IPS-18c (cell line): ENCODE data around the gene MPPE1.
"Not testable (repeated sequence)": the region's sequence is repeated elsewhere in the genome, so short reads cannot be mapped to it uniquely, and the experiment has no call there.

Source experiments
- H3K4me3 ChIP-seq: 2 replicates; pipeline ENCODE4 v1.7.0; 2013; ENCODE audit warnings: low read depth, mild to moderate bottlenecking, low read length, moderate library complexity; ENCODE audit not compliant: insufficient read depth
- H3K9me3 ChIP-seq: one replicate; pipeline ENCODE4 v1.6.1; 2013; ENCODE audit warnings: mild to moderate bottlenecking, low read length, moderate library complexity; ENCODE audit not compliant: control insufficient read depth, insufficient read depth

MPPE1 gene

DNA sequence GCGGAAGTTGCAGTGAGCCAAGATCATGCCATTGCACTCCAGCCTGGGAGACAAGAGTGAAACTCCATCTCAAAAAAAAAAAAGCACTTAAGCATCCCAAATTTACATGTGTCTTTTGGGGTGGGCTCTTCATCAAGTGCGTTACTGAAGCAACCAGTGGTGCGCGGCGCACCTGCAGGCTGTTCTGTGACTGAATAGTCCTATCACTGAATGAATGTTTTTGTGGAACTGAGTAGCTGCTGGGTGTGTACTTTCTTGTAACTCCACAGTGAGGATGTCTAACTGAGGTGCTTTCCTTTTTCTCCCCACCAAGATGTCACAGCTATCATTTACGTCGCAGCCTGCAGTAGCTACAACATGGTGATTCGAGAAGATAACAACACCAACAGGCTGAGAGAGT lies 39.9 kb downstream of the MPPE1 start:
- no peak overlapping the region for H3K4me3 ChIP-seq

DNA sequence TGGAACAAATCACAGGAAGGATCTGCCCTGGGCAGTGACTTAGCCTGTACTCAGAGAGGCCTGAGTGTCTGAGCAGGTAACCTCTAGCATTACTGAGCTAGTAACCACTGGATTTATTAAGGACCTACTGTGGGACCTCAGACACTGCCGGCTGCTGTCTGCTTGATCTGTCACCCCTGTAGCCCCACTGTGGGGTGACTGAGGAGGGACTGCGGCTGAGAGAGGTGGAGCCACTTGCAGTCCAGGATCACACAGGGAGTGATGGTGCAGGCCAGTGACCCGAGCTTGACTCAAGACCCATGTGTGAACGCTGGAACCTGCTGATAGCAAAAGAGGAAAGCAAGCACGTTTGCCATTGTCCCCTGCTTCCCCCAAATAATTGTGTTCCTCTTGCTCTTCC lies 41.4 kb downstream of the MPPE1 start:
- H3K9me3 ChIP-seq, result no peaks in the 10 kb centered on the region
- H3K4me3 ChIP-seq, result no peak overlapping the region

More for the DNA sequence above, 39.9 kb downstream of the MPPE1 start:
- no peaks in the 10 kb centered on the region for H3K9me3 ChIP-seq

DNA sequence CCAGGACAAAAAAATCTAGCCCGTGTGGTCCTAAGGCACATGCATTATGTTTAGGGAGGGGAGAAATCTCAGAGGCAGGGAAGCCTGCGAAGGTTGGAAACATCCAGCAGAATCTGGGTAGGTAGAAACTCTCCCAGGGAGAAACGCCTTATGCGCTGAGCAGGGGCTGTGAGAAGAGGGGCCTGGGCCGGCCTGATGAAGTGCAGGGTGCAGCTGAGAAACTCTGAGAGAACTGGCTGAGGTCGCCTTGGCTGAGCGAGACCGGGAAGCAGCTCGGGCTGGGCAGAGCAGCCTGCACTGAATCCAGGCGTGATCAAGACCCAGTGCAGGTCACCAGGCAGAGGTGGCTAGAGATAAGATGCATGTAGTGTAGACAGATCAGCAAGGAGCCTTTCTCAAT lies 41.8 kb downstream of the MPPE1 start:
- no peaks in the 10 kb centered on the region for H3K9me3 ChIP-seq

GRCh38 chr18:11865071-11865470 lies 43.0 kb downstream of the MPPE1 start:
- Histone ChIP-seq H3K9me3 (no peaks in the 10 kb centered on the region), H3K4me3 (no peak overlapping the region)

More for the DNA sequence above, 41.8 kb downstream of the MPPE1 start:
- no peak overlapping the region for H3K4me3 ChIP-seq

DNA sequence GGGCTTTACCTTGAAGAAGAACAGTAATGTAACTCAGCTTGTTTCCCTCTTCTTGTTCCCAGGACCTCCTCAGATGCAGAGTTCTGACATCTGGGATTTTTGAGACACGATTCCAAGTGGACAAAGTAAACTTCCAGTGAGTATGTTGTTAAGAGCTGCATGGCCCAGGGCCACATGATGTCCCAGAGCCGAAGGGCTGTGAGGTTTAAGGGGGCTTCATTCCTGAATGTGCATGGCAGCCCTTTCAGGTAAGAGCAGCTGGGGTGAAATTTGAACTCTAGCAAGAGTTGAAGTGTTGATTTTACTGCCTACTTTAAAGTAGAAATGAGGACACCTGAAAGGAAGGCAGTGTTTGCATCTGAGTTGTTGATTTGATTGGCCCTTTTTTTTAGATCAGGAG lies 43.6 kb downstream of the MPPE1 start:
- H3K9me3 ChIP-seq, result no peaks in the 10 kb centered on the region

GRCh38 chr18:11862468-11863137 lies 45.5 kb downstream of the MPPE1 start:
- H3K9me3 ChIP-seq, result no peaks in the 10 kb centered on the region
- no peak overlapping the region for H3K4me3 ChIP-seq

More for the DNA sequence above, 43.6 kb downstream of the MPPE1 start:
- H3K4me3 ChIP-seq, result no peak overlapping the region

GRCh38 chr18:11861583-11862288 lies 46.4 kb downstream of the MPPE1 start:
- H3K9me3 ChIP-seq, result no peaks in the 10 kb centered on the region

DNA sequence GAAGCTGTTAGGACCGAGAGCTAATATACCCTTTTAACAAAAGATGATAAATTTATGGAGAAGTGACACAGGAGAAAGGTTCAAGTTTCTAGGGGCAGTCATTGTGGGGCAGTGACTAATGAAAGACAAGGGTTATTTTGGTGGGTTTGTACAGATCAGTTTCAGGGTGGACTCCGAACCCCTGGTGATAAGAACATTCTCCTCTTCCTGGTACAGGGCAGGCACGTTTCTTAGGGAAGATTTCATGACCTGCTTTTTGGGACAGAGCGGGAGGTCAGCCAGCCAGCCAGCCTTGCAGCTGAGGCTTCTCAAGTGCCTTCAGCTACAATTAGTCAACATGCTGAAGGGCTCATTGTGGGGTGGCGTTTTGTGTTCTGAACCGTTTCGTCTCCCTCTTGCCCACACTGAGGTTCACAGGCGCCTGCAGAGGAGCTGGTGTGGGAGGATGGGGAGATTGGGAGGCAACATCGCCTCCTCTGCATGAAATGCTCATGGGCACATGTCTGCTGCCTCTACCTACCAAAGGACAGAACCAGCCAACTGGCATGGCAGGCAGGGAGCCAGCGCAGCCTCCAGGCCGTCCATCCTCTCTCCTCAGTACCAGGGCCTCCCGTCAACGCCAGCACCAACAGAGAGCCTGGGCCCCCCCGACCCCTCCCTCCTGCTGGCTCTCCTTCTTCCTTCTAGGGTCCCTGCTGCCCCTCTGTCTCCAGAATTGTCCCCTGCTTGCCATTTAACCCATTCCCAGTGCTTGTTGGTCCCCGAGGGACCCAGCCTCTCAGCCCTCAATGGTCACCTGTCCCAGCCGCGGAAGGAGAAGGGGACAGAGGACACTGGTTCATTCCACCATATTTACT lies 47.3 kb downstream of the MPPE1 start:
- no peaks in the 10 kb centered on the region for H3K9me3 ChIP-seq
- no peak overlapping the region for H3K4me3 ChIP-seq

More at GRCh38 chr18:11861583-11862288, 46.4 kb downstream of the MPPE1 start:
- H3K4me3 ChIP-seq, result no peak overlapping the region

GRCh38 chr18:11859903-11860407 lies 48.2 kb downstream of the MPPE1 start:
- H3K9me3 ChIP-seq, result no peaks in the 10 kb centered on the region

DNA sequence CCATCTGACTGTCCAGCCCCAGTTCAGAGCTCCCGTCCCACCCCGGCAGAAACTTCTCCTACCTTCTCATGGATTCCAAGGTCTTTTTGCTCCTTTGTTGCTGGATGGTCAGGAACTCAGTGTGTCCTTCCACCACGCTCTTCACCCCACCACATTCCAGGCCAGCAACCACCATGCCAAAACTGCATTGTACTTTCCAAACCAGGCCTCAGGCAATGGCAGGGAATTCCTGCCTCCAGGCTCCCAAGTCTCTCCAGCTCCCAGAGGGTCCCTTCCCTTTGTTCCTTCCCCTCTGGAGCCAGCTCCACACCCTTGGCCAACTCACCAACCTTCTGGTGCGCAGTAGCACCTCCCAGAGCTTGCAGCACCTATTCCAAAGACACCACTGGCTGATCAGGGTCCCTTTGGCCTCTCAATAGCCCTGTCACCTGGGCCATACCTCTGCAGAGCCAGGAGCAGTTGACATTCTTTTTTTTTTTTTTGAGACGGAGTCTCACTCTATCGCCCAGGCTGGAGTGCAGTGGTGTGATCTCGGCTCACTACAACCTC lies 48.8 kb downstream of the MPPE1 start:
- H3K9me3 ChIP-seq, result no peaks in the 10 kb centered on the region
- H3K4me3 ChIP-seq, result no peak overlapping the region

More at GRCh38 chr18:11859903-11860407, 48.2 kb downstream of the MPPE1 start:
- no peak overlapping the region for H3K4me3 ChIP-seq

DNA sequence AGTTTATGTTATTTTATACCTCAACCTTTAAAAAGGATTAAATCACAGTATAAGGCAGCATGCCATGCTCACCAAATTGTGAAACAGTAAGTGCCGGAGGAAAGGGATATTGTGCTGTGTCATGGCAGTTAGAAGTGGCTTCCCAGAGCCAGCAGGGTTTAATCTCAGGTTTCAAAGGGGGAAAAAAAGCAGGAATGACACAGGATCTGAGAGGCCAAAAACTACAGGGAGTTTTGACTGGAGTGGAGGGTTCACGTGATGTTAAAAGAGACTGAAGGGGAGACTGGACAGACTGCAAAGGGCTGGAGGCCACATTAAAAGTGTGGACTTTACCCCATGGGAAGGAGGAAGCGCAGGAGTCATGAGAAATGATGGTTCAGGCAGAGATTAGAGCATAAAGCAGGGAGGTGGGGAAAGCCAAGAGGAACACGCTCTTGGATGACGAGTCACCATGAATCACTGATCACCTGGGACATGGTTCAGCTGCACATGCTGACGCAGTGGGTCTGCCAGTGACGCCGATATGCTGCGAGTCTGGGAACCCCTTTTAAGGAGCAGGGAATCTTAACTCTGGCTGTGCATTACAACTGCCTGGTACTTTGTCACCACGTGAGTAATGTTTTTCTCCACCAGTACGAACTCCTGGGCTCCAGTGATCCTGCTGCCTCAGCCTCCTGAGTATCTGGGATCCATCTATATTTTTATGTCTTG lies 50.8 kb downstream of the MPPE1 start:
- Histone ChIP-seq H3K4me3 (no peak overlapping the region; the same call in 1 of the 2 replicates), H3K9me3 (no peaks in the 10 kb centered on the region)

DNA sequence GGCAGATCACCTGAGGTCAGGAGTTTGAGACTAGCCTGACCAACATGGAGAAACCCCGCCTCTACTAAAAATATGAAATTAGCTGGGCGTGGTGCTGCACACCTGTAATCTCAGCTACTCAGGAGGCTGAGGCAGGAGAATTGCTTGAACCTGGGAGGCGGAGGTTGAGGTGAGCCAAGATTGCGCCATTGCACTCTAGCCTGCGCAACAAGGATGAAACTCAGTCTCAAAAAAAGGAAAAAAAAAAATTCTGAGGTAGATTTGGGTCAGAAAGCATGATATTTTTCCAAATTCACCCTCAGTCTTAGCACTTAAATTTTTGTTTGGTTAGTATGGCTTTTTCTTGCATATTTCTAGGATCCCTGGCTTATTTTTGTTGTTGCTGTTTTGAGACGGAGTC lies 53.6 kb downstream of the MPPE1 start:
- not testable (repeated sequence) for H3K4me3 ChIP-seq, H3K9me3 ChIP-seq

DNA sequence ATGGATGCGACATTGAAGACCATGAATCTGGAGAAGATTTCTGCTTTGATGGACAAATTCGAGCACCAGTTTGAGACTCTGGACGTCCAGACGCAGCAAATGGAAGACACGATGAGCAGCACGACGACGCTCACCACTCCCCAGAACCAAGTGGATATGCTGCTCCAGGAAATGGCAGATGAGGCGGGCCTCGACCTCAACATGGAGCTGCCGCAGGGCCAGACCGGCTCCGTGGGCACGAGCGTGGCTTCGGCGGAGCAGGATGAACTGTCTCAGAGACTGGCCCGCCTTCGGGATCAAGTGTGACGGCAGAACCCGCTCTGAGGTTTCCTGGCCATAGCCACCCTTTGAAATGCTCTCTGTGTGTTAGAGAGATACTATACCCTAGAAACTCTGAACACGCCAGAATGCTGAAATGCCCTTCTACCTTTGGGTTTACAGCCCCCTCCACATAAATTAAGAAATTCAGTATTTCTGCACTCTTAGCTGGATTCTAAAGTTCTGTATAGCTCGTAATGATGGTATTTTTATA lies 56.2 kb downstream of the MPPE1 start:
- H3K4me3 ChIP-seq, result peak overlapping the region; percentile 79
- no peaks in the 10 kb centered on the region for H3K9me3 ChIP-seq

GRCh38 chr18:11851146-11851805 lies 56.8 kb downstream of the MPPE1 start, which contains the start of gene CHMP1B:
CHMP1B (plus strand) TSS chr18:11851413; CDS start chr18:11851512, 99 bp downstream.
- peak within 1 kb of the TSS; percentile 79 for H3K4me3 ChIP-seq
- H3K9me3 ChIP-seq, result no peaks in the 10 kb centered on the region

DNA sequence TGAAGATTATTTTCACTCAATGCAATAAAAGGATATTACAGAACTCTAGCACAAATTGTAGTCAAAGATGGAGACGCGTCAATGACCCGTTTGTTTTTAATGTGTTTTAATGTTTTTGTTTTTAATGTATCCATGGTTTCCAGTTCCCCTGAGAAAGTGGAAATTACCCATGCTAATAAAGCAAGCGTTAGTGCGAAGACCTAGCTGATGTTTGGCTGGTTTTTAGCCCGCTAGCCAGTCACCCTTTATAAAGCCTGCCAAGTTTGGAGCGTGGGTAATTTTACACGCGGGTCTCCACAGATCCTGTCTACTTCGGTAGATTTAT lies 57.3 kb downstream of the MPPE1 start:
- Histone ChIP-seq H3K9me3 (no peaks in the 10 kb centered on the region), H3K4me3 (peak overlapping the region; percentile 79; the same call in 1 of the 2 replicates)
